Stimulated activated CD4-positive, alpha-beta T cell treated with anti-CD3 and anti-CD28 coated beads, Interleukin-1b, Interleukin-23, amount 100 ng/mL, for 24 hours (primary cell): Measurements from ENCODE around the gene NDUFA12.
"Not testable (repeated sequence)": the region's sequence is repeated elsewhere in the genome, so short reads cannot be mapped to it uniquely, and the experiment has no call there.

Experiments
- DNase-seq, 4 experiments: peaks; one replicate each; pipeline ENCODE4 v3.0.0-alpha.2; 2020; ENCODE audit warnings: low read depth in 4 of 4, low spot score in 1 of 4

The NDUFA12 gene

GRCh38 chr12:95003213-95003920 is at the start of gene NDUFA12:
NDUFA12 (minus strand) TSS chr12:95003697; CDS start chr12:95003680, 17 bp downstream.
- DNase-seq = peak; percentile 89 to 94 (median 92)

GRCh38 chr12:95051241-95051640 is 47.7 kb upstream of the NDUFA12 start:
- no peak for DNase-seq

DNA sequence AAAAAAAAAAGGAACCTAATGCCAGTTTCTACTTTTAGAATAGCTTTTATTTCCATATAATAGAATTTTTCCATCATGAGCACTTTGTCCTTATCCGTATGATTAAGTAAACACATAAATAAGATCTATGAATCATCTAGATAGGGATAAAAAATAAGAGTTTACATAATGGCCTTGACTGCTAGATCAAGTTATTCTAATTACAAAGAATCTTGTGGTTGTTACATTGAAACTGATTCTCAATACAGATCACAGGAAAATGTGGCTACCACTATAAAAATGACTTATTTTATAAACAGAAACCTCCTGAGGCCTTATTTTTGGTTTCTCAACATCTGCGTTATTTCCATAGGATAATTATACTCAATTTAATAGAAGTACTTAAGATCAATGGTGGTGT is 34.4 kb upstream of the NDUFA12 start:
- DNase-seq = no peak

DNA sequence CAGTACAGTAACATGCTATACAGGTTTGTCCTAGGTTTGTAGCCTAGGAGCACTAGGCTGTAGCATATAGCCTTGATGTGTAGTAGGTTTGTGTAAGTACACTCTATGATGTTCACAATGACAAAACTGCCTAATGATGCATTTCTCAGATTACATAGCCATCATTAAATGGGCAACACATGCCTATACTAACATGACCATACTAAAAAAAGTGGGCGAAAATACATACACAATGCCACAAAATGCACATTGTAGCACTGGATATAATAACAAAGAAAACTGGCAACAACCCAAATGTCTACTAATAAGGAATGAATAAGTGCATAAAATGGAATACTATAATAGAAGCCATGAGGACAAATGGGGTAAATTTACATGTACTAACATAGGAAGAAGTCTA is 31.3 kb upstream of the NDUFA12 start:
- DNase-seq = no peak

DNA sequence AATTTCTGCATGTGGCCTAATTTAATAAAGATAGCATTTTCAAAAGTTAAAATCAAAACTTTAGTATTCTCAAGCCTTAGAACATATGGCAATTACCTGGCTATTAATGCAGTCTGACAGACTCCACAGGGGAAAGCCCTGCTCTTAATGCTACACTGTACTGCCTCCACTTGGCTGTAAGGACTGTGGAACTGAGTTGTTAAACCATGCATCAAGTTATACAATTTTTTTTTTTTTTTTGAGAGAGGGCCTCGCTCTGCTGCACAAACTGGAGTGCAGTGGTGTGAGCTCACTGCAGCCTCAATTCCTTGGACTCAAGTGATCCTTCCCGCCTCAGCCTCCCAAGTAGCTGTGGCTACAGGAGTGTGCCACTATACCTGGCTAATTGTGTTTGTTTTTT is 19.0 kb upstream of the NDUFA12 start:
- no peak for DNase-seq

- DNase-seq = no peak
These were observed 14.0 kb upstream of the NDUFA12 start for GRCh38 chr12:95017482-95017881.

DNA sequence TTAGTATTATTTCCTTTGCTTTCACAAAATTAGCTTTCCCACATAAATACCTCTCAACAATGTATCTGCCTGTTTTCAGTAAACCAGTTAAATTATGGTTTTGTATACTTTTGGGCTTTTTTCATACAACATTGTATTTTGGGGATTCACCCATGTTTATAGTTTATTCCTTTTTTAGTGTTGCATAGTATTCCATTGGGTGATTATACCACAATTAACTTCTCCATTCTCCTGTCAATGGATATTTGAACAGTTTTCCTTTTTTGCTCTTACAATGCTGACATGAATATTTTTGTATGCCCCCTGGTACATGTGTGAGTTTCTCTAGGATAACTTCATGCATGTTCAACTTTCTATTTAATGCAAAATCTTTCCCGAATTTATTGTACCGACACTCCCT is 12.6 kb upstream of the NDUFA12 start:
- DNase-seq = no peak

DNA sequence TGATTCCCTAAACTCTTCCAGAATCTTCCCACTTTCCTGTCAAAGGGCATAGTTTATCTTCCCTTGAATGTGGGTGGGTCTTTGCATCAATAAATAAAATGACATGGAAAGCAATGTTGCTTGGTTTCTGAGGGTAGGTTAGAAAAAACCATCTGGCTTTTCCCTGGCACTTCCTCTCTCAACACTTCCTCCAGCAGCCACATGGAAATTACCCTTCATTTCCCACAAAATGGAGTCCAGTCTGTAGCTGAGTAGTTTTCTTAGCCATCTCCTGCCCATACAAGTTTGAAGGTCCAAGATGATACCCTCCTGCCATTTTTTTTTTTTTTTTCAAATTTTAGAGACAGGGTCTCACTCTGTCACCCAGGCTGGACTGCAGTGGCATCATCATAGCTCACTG is 11.1 kb upstream of the NDUFA12 start:
- no peak for DNase-seq

GRCh38 chr12:95006206-95006605 is 2.7 kb upstream of the NDUFA12 start:
- DNase-seq = no peak

GRCh38 chr12:95004610-95005009 is 1.1 kb upstream of the NDUFA12 start:
- DNase-seq = no peak

- DNase-seq = no peak
These were observed 400 bp upstream of the NDUFA12 start for GRCh38 chr12:95003921-95004272.

DNA sequence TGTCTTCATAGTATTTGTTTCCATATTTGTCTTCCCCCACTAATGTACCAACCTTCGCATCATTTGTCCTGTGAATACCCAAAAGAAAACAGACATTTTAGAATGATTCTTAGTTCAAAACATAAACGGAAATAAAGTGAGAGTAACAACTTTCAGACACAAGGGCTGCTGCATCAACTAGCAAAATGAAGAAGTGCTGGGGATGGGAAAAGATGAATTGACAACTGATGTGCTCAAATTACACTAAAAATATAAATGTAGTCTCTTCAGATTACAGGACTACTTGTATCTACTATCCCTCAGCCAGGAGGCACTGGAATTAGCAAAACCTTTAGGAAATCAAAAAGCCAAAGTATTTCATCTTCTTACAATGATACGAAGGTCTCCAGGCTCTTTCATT is 743 bp downstream of the NDUFA12 start:
- no peak for DNase-seq

- DNase-seq = no peak
These were observed 5.2 kb downstream of the NDUFA12 start for GRCh38 chr12:94998326-94998725.

DNA sequence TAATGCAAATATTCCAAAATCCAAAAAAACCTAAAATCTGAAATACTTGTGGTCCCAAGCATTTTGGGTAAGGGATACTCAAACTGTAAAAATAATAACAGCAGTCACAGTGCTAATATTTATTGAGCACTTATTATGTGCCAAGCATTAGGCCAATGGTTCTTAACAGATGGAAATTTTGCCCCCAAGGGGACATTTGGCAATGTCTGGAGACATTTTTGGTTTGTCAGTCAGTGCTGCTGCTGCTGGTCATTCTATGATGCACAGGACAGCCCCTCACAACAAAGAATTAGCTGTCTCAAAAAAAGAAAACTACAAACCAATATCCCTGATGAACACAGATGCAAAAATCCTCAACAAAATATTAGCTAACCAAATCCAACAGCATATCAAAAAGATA is 5.8 kb downstream of the NDUFA12 start:
- no peak for DNase-seq

- DNase-seq = no peak
These were observed 6.4 kb downstream of the NDUFA12 start for GRCh38 chr12:94997061-94997460.

- DNase-seq = no peak
These were observed 9.2 kb downstream of the NDUFA12 start for GRCh38 chr12:94994312-94994711.

GRCh38 chr12:94993855-94994254 is 9.6 kb downstream of the NDUFA12 start:
- DNase-seq = not testable (repeated sequence)

- DNase-seq = no peak
These were observed 13.3 kb downstream of the NDUFA12 start for GRCh38 chr12:94990222-94990621.

DNA sequence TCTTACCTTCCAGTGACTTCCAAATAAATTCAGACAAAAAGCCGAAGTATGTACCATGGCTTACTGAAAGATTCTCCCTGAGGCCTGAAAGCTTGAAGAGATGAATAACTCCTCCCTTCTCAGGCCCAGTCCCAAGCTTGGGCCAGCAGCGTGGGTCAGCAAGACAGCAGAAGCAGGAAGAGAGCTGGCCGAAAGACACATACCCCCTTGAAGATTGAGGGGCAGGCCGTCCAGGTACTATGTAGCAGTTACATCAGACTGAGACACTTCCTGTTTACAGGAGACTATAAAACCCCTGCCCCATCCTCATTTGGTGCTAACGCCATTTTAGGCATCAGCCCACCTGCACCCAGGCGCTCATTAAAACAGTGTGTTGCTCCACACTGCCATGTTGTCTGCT is 15.0 kb downstream of the NDUFA12 start:
- DNase-seq = no peak

DNA sequence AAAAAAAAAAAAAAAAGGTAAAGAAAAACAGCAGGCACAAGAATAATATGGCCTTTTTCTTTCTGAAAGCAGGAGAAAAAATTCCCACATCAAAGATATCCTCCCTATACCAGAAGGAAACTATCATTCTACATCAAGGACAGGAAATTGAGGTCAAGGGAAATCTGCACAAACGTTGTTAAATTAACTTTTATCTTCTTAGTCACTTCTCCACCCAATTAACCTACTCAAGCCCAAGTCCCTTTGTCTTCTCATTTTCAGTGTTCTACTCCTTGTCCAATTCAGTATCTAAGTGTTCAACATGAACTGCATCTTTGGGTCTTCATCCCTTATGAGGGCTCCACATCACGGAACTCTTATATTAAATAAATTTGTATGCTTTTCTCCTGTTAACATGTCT is 15.7 kb downstream of the NDUFA12 start:
- no peak for DNase-seq

- no peak for DNase-seq
These were observed 16.3 kb downstream of the NDUFA12 start for GRCh38 chr12:94987076-94987669.

GRCh38 chr12:94985099-94985498 is 18.4 kb downstream of the NDUFA12 start:
- DNase-seq = not testable (repeated sequence)

DNA sequence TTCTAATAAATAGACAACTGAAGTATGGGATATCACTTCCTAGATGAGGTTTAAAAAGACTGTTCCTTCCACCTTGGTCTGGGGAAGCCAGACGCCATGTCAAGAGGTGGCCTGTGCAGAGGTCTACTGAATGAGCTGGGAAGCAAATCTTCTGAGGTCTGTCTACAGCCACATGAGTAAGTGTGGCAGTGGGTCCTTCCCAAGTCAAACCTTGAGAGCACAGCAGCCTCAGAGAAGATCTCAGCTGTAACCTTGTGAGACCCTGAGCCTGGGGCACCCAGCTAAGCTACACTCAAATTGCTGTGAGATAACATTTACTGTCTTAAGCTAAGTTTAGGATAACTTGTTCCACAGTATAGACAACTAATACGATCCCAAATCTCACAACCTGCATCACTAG is 20.2 kb downstream of the NDUFA12 start:
- DNase-seq = no peak
